HTR-8/SVneo (cell line): ENCODE measurements around the gene HSBP1.

Experiments
- DNase-seq: peaks from one replicate; pipeline ENCODE4 v3.0.0; 2011; ENCODE audit warnings: low spot score, mixed read lengths; ENCODE audit not compliant: insufficient read length
- FAIRE-seq: peaks from 2 replicates; lab custom pipeline; 2011; peaks lifted over from hg19 to GRCh38; lab: Jason Lieb, UNC

HSBP1 gene

DNA sequence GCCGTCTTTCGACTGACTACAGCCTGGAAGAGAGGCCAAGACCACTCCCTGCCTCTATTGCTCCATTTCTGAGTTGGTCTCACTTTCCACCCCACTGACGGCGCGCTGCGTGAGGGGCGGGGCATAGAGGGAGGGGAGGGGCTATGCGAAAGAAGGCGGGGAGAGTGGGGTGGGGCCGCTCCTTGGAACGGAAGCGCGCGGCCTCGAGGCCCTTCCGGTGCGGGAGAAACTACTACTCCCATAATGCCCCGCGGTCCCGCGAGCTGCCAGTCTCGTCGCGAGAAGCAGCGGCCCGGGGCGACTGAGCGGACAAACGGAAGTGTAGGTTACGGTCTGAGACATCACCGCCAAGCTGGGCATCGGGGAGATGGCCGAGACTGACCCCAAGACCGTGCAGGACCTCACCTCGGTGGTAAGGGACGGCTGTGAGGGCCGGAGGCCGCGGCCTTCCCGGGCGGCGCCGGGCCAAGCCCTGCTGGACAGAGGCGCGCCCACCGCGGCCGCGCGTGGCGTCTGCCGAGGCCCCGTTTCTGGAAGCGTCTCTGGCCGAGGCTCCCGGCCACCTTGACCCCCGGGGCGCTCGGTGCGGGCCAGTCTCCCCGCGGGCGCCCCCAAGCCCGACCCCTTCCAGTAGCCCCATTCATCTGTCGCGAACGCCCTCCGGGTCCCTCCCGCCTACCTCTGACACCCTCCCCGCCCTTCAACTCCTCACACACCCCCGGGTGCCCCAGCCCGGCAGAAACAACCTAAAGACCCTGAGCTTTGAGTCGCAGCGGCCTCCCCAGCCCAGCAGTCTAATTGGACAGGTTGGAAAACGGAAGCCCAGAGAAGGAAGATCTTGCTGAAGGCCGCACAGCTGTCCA lies at the start of gene HSBP1:
TSS of gene HSBP1 (plus strand) at position 269 of the 863 bp plus-strand sequence. CDS start at position 368, 99 bp downstream.
- peak; percentile 94 for DNase-seq
- FAIRE-seq, result peak; percentile 94

DNA sequence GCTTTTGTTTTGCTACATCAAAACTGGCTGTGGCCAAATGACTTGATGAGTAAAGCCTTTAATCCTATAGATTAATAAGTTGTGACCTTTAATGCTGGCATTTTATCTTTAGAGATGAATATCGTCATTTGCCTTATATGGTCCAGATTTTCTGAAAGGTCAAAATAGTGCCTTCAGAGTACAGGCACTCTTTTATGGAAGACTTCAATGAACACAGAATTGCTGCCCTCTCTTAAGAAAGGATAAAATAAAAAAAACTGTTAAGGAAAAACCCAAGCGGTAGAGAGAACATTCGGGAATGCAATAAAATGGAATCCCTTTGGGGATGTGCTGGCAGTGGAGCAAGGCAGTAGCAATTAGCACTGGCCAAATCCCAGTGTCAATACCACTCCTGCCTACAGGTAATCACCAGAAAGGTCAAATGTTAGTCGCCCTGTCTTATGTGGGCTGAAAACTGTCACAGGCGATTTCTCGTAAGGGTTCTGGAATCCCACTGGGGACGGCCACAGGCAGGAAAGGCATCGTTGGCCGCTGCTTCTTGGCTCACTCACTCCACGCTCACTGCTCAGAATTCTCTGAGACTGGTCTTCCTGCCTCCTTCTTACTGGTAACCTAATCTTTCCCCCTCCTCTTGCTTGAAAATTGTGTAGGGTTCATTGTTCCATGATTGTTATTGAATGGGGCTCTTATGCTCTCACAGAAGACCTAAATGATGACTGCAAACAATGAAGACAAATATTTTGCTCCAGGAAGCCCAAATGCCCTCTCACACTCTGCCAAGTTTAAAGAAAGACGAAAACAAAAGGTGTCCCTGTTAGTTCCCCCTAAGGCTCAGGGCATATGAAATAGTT lies 45.4 kb upstream of the HSBP1 start:
- no peak for DNase-seq
- FAIRE-seq, result no peak

GRCh38 chr16:83762992-83763358 lies 44.8 kb upstream of the HSBP1 start:
- FAIRE-seq (no peak), DNase-seq (no peak)

- FAIRE-seq (no peak), DNase-seq (no peak)
These were observed 38.8 kb upstream of the HSBP1 start for GRCh38 chr16:83768986-83769385.

DNA sequence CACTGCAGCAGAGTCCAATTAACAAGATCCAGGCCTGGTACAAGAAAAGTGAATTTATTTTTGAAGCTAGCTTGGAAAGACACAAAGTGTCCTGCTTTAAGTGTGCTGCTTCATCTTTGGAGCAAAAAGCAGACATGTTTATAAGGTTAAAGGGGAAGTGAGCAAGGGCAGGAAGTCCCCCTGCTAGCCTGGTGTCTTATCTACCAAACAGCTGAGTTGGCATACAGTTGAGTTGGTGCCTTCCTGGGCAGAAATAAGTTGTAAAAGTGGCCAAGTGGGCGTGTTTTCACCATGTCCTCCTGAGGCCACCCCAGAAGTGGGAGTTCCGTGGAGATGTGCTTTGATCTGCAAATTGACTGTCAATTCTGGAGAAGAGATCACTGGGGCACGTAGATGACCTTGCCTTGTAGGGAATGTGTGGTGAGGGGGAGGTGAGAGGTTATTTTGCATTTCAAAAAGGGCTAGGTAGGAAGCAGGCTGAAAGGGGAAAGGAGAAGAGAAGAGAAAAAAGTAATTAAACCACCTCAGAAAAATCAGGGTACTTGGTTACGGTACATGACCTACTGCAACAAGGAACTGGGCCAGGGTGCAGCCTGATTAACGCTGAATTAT lies 38.3 kb upstream of the HSBP1 start:
- no peak for DNase-seq
- FAIRE-seq, result no peak

GRCh38 chr16:83771306-83771942 lies 36.4 kb upstream of the HSBP1 start:
- FAIRE-seq, result no peak
- no peak for DNase-seq

DNA sequence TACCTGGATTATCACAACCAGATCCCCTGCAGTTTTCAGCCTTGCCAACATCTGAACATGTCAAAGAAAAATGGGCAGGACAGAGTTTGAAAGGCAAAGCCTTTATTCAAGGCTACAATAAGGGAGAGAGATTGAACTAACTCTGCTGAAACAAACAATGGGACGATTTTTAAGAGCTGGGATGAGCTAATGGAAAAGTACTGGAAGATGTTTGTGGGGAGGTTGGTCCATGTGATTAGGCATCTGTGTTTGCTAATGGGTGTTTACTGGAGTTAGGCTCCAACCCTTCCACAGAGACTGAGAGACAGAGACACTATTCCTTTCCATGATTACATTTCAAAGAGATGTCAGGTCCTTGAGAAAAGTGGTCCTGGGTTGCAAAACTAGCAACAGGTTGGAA lies 35.0 kb upstream of the HSBP1 start:
- no peak for FAIRE-seq
- no peak for DNase-seq

DNA sequence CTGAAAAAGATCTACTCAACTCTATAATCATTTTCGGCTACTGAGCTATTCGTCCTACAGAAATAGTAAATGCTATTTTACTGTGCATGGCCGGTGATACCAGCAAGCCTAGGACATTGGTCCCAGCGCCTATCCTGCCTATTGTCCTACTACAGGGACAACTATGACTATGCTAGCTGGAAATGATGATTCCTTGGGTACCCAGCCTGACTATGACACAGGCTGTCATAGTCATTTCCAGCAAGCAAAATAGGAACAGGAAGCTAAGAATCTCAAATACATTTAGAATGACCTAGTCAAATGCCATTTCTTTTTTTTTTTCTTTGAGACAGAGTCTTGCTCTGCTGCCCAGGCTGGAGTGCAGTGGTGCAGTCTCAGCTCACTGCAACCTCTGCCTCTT lies 33.7 kb upstream of the HSBP1 start:
- DNase-seq (no peak), FAIRE-seq (no peak)

DNA sequence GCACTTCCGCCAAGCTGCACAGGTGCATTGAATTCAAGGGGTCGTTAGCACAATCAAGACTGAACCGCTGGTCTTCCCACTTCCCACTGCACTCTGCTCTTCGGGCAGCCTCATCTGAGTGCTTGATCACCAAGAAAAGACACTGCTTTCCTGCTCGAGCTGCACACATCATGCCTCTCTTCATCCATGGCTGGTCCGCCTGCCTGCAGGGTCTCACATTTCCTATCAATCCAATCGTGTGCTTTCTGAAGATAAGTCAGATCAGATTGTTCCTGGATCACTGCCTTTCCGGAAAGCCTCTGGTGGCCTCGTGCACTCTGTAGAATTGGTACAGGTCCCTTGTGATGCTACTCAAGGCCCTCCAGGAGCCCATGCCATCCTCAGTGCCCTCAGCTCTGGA lies 30.8 kb upstream of the HSBP1 start:
- no peak for FAIRE-seq

DNA sequence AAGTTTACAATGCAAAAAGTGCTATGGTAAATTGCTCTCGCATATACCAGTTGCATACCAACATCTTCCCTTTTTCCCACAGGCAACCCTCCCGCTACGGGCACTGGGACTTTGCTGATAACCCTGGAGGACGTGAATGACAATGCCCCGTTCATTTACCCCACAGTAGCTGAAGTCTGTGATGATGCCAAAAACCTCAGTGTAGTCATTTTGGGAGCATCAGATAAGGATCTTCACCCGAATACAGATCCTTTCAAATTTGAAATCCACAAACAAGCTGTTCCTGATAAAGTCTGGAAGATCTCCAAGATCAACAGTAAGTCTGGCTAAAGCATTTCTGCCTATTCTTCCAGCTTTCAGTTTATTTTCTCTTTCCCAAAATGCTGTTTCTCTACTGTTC lies 27.9 kb upstream of the HSBP1 start:
- FAIRE-seq (no peak), DNase-seq (no peak)

More for the DNA sequence above, 30.8 kb upstream of the HSBP1 start:
- DNase-seq, result no peak

GRCh38 chr16:83785455-83785854 lies 22.3 kb upstream of the HSBP1 start:
- FAIRE-seq (no peak), DNase-seq (no peak)

DNA sequence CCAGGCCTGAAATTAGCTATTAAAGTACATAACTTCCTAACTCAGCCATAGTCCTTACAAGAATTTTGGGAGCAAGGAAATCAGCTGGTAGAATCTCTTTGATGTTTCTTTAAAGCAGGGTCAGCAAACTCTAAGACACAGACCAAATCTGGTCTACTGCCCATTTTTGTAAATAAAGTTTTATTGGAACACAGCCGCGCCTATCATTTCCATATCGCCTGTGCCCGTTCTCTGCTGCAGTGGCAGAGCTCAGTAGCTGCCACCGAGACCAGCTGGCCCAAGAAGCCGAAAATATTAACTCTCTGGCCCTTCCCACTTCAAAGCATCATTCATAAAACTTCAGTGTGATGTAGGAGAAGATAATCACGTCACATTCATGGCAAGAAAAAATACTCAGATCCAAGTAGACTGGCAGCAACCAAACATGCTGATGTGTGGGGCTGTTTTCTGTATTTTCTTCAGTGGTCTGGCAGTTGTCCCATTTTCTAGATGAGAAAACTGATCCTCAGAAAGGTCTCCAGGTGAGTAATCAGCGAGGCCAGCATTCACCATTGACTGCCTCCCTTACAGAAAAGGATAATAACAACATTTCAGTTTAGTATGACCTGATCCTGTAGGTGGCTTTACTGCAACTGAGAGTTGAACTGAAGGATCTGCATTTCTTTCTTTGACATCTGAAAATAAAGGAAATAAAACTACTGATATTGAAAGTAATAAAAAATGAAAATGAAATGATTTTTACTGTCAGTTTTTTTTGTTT lies 18.0 kb upstream of the HSBP1 start:
- FAIRE-seq (no peak), DNase-seq (no peak)

DNA sequence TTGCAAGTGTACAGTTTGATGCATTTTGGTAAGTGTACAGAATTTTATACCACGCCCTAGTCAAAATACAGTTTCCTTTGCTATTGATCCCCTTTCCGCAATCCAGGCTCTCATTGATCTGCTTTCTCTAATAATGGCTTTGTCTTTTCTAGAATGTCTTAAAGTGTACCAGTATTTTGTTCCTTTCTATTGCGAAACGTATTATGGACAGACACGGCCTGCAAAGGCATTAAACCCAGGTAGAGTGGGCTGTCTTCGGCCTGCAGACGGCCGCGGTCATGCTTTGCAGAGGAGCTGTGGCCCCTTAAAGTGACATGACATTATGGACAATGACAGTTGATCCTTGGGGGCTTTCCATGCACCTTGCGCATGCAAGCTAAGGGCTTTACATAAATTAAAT lies 15.9 kb upstream of the HSBP1 start:
- DNase-seq (no peak), FAIRE-seq (no peak)

DNA sequence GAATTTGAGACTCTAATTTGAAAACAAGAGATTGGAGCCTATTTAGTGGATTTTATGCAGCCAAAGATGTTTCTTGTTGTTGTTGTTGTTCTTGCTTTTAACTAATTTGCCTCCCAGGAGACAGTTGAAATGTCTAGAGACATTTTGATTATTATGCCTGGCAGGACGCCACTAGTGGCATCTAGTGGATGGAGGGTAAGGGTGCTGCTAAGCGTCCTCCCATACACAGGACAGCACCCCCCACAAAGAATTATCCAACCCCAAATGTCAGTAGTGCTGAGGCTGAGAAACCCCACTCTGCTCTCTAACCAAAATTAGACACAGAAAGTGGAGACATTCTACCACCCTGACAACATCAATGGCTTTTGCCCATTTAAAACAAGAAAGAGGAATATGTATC lies 15.4 kb upstream of the HSBP1 start:
- no peak for FAIRE-seq
- no peak for DNase-seq

- DNase-seq (no peak), FAIRE-seq (no peak)
These were observed 14.6 kb upstream of the HSBP1 start for GRCh38 chr16:83793179-83793578.

DNA sequence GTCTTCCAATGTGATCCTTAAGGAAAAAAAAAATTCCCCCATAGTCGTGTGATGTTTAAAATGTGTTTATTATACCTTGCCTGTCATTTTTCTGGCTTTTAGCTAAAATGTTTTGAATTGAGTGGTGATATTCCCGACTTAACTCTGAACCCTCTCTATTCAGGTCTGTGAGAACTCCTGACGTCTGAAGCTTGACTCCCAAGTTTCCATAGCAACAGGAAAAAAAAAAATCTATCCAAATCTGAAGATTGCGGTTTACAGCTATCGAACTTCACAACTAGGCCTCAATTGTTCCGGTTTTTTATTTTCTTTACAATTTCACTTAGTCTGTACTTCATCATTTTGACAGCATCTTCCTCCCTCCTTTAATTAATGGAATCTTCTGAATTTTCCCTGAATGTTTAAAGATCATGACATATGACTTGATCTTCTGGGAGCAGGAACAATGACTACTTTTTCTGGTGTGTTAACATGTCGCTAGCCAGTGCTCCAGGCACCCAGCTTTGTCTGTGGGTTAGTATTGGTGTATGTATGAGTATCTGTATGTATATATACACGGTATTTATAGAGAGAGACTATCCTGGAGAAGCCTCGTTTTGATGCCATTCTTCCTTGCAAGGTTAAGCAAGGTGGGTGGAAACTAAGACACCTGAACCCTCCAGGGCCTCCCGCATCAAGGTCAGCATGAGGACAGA lies 12.8 kb upstream of the HSBP1 start:
- DNase-seq, result no peak
- FAIRE-seq, result no peak

DNA sequence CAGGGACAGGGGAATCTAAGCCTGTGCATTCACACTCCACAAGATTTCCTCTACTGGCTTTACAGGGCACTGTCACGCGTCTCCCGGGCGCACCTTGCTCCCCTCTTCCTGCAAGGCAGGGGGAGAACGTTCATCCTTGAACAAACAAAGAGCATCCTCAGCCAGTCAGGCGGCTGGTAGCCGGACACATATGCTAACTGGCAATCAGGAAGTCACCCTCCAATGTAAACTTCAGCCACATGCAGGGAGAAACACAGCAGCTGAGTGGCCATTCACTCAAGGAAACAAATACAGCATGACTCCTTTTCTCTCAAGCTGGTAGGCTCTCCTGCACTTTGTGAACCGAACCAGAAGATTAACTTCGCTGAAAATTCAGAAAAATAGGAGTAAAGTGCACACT lies 10.8 kb upstream of the HSBP1 start:
- no peak for DNase-seq

GRCh38 chr16:83799336-83799735 lies 8.4 kb upstream of the HSBP1 start:
- DNase-seq (no peak), FAIRE-seq (no peak)

More for the DNA sequence above, 10.8 kb upstream of the HSBP1 start:
- no peak for FAIRE-seq

DNA sequence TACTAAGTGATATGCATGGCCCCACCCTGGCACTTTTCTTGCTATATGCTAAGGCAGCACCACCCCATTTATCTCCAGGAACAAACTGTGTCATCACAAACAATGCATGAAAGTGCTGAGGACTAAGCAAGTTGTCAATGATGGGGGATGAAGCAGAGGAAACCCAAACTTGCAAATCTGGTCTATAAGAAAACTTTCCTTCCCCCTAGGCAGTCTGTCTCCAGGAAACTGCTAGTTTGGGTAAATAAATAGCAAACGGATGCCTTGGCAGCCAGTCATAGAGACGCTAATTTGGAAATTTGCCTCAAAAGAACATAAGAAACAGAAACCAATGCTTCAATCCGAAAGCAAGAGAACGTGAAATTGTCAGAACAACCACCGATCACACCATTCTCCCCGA lies 5.6 kb upstream of the HSBP1 start:
- DNase-seq (no peak), FAIRE-seq (no peak)
